K562 (cell line): ENCODE data around the gene S100A2.

Experiments
- ELK3 ChIP-seq: fragments of 450-650 bp; formaldehyde crosslinking; IDR thresholded peaks from 2 replicates; pipeline ENCODE4 v1.4.0; 2020; ENCODE audit warnings: mild to moderate bottlenecking
- KAT7 ChIP-seq: sonication (generic); formaldehyde crosslinking; IDR thresholded peaks from 2 replicates; pipeline ENCODE4 v1.8.0; 2022; ENCODE audit warnings: missing genetic modification reagents, mild to moderate bottlenecking, borderline replicate concordance
- NFATC3 ChIP-seq: fragments of 450-650 bp; IDR thresholded peaks from 2 replicates; pipeline ENCODE4 v1.6.1; 2017; ENCODE audit warnings: mild to moderate bottlenecking
- POLR2A ChIP-seq: fragments of 450-650 bp; conservative IDR thresholded peaks from 2 replicates; pipeline ENCODE4 v1.6.1; 2016
- POLR2AphosphoS5 ChIP-seq: IDR thresholded peaks from 2 replicates; pipeline ENCODE4 v1.6.1; 2011; ENCODE audit warnings: mild to moderate bottlenecking, low read depth, low read length, moderate library complexity; ENCODE audit not compliant: control insufficient read depth, insufficient read depth
- POLR3G ChIP-seq: IDR thresholded peaks from 2 replicates; pipeline ENCODE4 v1.6.1; 2011; ENCODE audit not compliant: insufficient read length, insufficient replicate concordance; ENCODE audit errors: extremely low read depth
- RBFOX2 ChIP-seq: fragments of 200-400 bp; formaldehyde crosslinking; IDR thresholded peaks from 2 replicates; pipeline ENCODE4 v1.6.1; 2017; ENCODE audit warnings: low read depth, mild to moderate bottlenecking, low read length, moderate library complexity
- REST ChIP-seq, 2 experiments: fragments of 450-650 bp; formaldehyde crosslinking in 1 of 2; IDR thresholded peaks; 2 replicates each; pipeline versions ENCODE4 v1.4.0 to v1.6.1; 2014 to 2020; ENCODE audit warnings: mild to moderate bottlenecking in 2 of 2, borderline replicate concordance in 1 of 2, low read depth in 1 of 2
- RNF2 ChIP-seq: sonication (generic); IDR thresholded peaks from 2 replicates; pipeline ENCODE4 v1.6.1; 2016
- ZBTB8A ChIP-seq: fragments of 450-650 bp; IDR thresholded peaks from 2 replicates; pipeline ENCODE4 v1.6.1; 2018; ENCODE audit warnings: mild to moderate bottlenecking, moderate library complexity; ENCODE audit not compliant: partially characterized antibody
- ZNF140 ChIP-seq: fragments of 250-450 bp; sonication (Bioruptor Pico); IDR thresholded peaks from 2 replicates; pipeline ENCODE4 v1.8.0; 2021; ENCODE audit warnings: moderate library complexity, mild to moderate bottlenecking, inconsistent platforms
- ZNF174 ChIP-seq: fragments of 250-450 bp; sonication (Bioruptor Pico); IDR thresholded peaks from 2 replicates; pipeline ENCODE4 v1.4.0; 2020; ENCODE audit warnings: mild to moderate bottlenecking
- ZNF184 ChIP-seq: sonication (generic); formaldehyde crosslinking; IDR thresholded peaks from 2 replicates; pipeline ENCODE4 v1.5.0; 2020; ENCODE audit warnings: missing genetic modification reagents
- TF ChIP-seq, protein P1 (sequence below), 3 experiments: IDR thresholded peaks in 2 of 3; conservative IDR thresholded peaks in 1 of 3; 2 replicates each; pipeline ENCODE4 v1.5.1; 2011 to 2012; ENCODE audit warnings: low read length in 3 of 3, mild to moderate bottlenecking in 3 of 3, control low read depth in 2 of 3, improper control_type of control experiment in 1 of 3, inconsistent platforms in 1 of 3, low read depth in 1 of 3, mixed read lengths in 1 of 3, moderate library complexity in 1 of 3; ENCODE audit not compliant: insufficient read depth in 2 of 3

- no peak for TF ChIP-seq ELK3
- TF ChIP-seq, protein P1, sequence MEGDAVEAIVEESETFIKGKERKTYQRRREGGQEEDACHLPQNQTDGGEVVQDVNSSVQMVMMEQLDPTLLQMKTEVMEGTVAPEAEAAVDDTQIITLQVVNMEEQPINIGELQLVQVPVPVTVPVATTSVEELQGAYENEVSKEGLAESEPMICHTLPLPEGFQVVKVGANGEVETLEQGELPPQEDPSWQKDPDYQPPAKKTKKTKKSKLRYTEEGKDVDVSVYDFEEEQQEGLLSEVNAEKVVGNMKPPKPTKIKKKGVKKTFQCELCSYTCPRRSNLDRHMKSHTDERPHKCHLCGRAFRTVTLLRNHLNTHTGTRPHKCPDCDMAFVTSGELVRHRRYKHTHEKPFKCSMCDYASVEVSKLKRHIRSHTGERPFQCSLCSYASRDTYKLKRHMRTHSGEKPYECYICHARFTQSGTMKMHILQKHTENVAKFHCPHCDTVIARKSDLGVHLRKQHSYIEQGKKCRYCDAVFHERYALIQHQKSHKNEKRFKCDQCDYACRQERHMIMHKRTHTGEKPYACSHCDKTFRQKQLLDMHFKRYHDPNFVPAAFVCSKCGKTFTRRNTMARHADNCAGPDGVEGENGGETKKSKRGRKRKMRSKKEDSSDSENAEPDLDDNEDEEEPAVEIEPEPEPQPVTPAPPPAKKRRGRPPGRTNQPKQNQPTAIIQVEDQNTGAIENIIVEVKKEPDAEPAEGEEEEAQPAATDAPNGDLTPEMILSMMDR (IDR thresholded peaks at IDR 0.05 in 2 of 3, conservative IDR thresholded peaks at IDR 0.05 in 1 of 3; ENCODE audit: insufficient read depth in 2 of 3, low read depth in 1 of 3, low read length in 3 of 3): no peak
- TF ChIP-seq POLR3G: no peak
- no peak for TF ChIP-seq ZBTB8A
- TF ChIP-seq ZNF174 (CRISPR knock-in tag): no peak
- no peak for TF ChIP-seq ZNF140 (CRISPR knock-in tag)
- TF ChIP-seq REST (IDR thresholded peaks at IDR 0.05; ENCODE audit: borderline replicate concordance): no peak
- TF ChIP-seq REST (CRISPR knock-in tag; IDR thresholded peaks at IDR 0.05; ENCODE audit: low read depth): no peak
- TF ChIP-seq POLR2AphosphoS5: no peak
- TF ChIP-seq ZNF184 (CRISPR knock-in tag): no peak
- TF ChIP-seq KAT7: no peak
- no peak for TF ChIP-seq RBFOX2
- TF ChIP-seq RNF2: no peak
- TF ChIP-seq NFATC3: no peak
- no peak for TF ChIP-seq POLR2A
Measured at GRCh38 chr1:153561466-153561985, 4.1 kb downstream of the S100A2 start.
